ENCODE results near the gene PSMA3. TPM values are rescaled to one million over a fixed set of nuclear protein-coding genes. Genes with fewer than 3 reads are reported as not detected.
A peak's percentile ranks its signal among the peaks of the same experiment; 100 is the strongest.

PSMA3 gene
- total and polyA plus RNA-seq, 9 of the 15 experiments (the other 6 are each of a cell fraction or from before 2014, with no cell fraction given) = 129 to 786 (median 319) TPM

- peak; percentile 38 to 69; a peak in 3 of 4 replicates for TF ChIP-seq MNT (conservative IDR thresholded peaks at IDR 0.05)
- TF ChIP-seq ZNF224 (CRISPR knock-in tag; IDR thresholded peaks at IDR 0.05) = no peak
- 0 out of 2 replicates have a peak, but pooled peaks have one; percentile 54 for TF ChIP-seq BRD4 (IDR thresholded peaks at IDR 0.05)
- peak; percentile 42; the same call in 1 of the 2 replicates for TF ChIP-seq HCFC1 (IDR thresholded peaks at IDR 0.05; ENCODE audit: low read depth, low read length)
- no peak for TF ChIP-seq SLC30A9 (CRISPR knock-in tag; IDR thresholded peaks at IDR 0.05)
- no peak for TF ChIP-seq ZNF232 (CRISPR knock-in tag; IDR thresholded peaks at IDR 0.05)
- peak; percentile 25; the same call in 1 of the 2 replicates for TF ChIP-seq ARID1B (IDR thresholded peaks at IDR 0.05)
- 0 out of 2 replicates have a peak, but pooled peaks have one; percentile 39 for TF ChIP-seq CBX1 (IDR thresholded peaks at IDR 0.05; ENCODE audit: low read depth)
- TF ChIP-seq CHCHD3 (CRISPR knock-in tag; IDR thresholded peaks at IDR 0.05) = no peak
- peak; percentile 69 for TF ChIP-seq FOS (IDR thresholded peaks at IDR 0.05; ENCODE audit: extremely low read depth, insufficient read length)
- TF ChIP-seq MAFG (tag; conservative IDR thresholded peaks at IDR 0.05) = peak; percentile 91
- no peak for TF ChIP-seq EZH2 (IDR thresholded peaks at IDR 0.05; ENCODE audit: borderline replicate concordance, low read depth, low read length)
- peak in 2 of 3 experiments; percentile 65 to 73 for TF ChIP-seq YY1 (IDR thresholded peaks at IDR 0.05; ENCODE audit: borderline replicate concordance in 1 of 3, control insufficient read depth in 1 of 3, extremely low read depth in 1 of 3, insufficient read depth in 3 of 3, insufficient read length in 1 of 3, insufficient replicate concordance in 2 of 3, low read depth in 1 of 3, low read length in 2 of 3)
- no peak for TF ChIP-seq EGR1 (conservative IDR thresholded peaks at IDR 0.05)
- TF ChIP-seq TCF3 (CRISPR knock-in tag; IDR thresholded peaks at IDR 0.05) = 0 out of 2 replicates have a peak, but pooled peaks have one; percentile 8
- TF ChIP-seq CSDE1 (IDR thresholded peaks at IDR 0.05) = no peak
- TF ChIP-seq, protein P1, sequence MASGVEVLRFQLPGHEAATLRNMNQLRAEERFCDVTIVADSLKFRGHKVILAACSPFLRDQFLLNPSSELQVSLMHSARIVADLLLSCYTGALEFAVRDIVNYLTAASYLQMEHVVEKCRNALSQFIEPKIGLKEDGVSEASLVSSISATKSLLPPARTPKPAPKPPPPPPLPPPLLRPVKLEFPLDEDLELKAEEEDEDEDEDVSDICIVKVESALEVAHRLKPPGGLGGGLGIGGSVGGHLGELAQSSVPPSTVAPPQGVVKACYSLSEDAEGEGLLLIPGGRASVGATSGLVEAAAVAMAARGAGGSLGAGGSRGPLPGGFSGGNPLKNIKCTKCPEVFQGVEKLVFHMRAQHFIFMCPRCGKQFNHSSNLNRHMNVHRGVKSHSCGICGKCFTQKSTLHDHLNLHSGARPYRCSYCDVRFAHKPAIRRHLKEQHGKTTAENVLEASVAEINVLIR (CRISPR knock-in tag; IDR thresholded peaks at IDR 0.05) = 0 out of 2 replicates have a peak, but pooled peaks have one; percentile 5
- no peak for TF ChIP-seq SRSF1 (IDR thresholded peaks at IDR 0.05; ENCODE audit: low read depth, low read length)
- peak; percentile 16; the same call in 1 of the 2 replicates for TF ChIP-seq TOE1 (IDR thresholded peaks at IDR 0.05; ENCODE audit: borderline replicate concordance)
- TF ChIP-seq TOE1 (CRISPR knock-in tag; IDR thresholded peaks at IDR 0.05; ENCODE audit: borderline replicate concordance, low read depth) = no peak
- TF ChIP-seq, protein P2, sequence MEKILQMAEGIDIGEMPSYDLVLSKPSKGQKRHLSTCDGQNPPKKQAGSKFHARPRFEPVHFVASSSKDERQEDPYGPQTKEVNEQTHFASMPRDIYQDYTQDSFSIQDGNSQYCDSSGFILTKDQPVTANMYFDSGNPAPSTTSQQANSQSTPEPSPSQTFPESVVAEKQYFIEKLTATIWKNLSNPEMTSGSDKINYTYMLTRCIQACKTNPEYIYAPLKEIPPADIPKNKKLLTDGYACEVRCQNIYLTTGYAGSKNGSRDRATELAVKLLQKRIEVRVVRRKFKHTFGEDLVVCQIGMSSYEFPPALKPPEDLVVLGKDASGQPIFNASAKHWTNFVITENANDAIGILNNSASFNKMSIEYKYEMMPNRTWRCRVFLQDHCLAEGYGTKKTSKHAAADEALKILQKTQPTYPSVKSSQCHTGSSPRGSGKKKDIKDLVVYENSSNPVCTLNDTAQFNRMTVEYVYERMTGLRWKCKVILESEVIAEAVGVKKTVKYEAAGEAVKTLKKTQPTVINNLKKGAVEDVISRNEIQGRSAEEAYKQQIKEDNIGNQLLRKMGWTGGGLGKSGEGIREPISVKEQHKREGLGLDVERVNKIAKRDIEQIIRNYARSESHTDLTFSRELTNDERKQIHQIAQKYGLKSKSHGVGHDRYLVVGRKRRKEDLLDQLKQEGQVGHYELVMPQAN (IDR thresholded peaks at IDR 0.05; ENCODE audit: borderline replicate concordance) = peak; percentile 83; the same call in 1 of the 2 replicates
- peak; percentile 58; the same call in 1 of the 2 replicates for TF ChIP-seq ESRRA (IDR thresholded peaks at IDR 0.05; ENCODE audit: borderline replicate concordance, low read depth)
- peak; percentile 58; the same call in 1 of the 2 replicates for TF ChIP-seq TAF7 (tag; IDR thresholded peaks at IDR 0.05)
These were observed at the start of gene PSMA3 (continued) for GRCh38 chr14:58244556-58245387.

Data from K562 (cell line).